ENCODE measurements around the gene FZD7.

Gene FZD7

DNA sequence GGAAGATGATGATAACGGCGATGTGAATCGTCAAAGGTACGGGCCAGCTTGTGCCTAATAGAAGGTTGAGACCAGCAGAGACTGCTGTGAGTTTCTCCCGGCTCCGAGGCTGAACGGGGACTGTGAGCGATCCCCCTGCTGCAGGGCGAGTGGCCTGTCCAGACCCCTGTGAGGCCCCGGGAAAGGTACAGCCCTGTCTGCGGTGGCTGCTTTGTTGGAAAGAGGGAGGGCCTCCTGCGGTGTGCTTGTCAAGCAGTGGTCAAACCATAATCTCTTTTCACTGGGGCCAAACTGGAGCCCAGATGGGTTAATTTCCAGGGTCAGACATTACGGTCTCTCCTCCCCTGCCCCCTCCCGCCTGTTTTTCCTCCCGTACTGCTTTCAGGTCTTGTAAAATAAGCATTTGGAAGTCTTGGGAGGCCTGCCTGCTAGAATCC is 3.0 kb downstream of the FZD7 start:
- peak overlapping the region; percentile 88 for H3K4me3 ChIP-seq (ENCODE audit: low read length)
- no peak for DNase-seq (ENCODE audit: low read depth)
- TF ChIP-seq, protein P1, sequence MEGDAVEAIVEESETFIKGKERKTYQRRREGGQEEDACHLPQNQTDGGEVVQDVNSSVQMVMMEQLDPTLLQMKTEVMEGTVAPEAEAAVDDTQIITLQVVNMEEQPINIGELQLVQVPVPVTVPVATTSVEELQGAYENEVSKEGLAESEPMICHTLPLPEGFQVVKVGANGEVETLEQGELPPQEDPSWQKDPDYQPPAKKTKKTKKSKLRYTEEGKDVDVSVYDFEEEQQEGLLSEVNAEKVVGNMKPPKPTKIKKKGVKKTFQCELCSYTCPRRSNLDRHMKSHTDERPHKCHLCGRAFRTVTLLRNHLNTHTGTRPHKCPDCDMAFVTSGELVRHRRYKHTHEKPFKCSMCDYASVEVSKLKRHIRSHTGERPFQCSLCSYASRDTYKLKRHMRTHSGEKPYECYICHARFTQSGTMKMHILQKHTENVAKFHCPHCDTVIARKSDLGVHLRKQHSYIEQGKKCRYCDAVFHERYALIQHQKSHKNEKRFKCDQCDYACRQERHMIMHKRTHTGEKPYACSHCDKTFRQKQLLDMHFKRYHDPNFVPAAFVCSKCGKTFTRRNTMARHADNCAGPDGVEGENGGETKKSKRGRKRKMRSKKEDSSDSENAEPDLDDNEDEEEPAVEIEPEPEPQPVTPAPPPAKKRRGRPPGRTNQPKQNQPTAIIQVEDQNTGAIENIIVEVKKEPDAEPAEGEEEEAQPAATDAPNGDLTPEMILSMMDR (conservative IDR thresholded peaks at IDR 0.05; ENCODE audit: low read length), result no peak

DNA sequence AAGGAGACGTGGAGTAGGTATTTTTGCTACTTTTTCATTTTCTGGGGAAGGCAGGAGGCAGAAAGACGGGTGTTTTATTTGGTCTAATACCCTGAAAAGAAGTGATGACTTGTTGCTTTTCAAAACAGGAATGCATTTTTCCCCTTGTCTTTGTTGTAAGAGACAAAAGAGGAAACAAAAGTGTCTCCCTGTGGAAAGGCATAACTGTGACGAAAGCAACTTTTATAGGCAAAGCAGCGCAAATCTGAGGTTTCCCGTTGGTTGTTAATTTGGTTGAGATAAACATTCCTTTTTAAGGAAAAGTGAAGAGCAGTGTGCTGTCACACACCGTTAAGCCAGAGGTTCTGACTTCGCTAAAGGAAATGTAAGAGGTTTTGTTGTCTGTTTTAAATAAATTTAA is 3.4 kb downstream of the FZD7 start:
- H3K4me3 ChIP-seq (ENCODE audit: low read length), result peak overlapping the region; percentile 88
- peak; percentile 54 for DNase-seq (ENCODE audit: low read depth)
- TF ChIP-seq, protein P1 (conservative IDR thresholded peaks at IDR 0.05; ENCODE audit: low read length), result no peak

DNA sequence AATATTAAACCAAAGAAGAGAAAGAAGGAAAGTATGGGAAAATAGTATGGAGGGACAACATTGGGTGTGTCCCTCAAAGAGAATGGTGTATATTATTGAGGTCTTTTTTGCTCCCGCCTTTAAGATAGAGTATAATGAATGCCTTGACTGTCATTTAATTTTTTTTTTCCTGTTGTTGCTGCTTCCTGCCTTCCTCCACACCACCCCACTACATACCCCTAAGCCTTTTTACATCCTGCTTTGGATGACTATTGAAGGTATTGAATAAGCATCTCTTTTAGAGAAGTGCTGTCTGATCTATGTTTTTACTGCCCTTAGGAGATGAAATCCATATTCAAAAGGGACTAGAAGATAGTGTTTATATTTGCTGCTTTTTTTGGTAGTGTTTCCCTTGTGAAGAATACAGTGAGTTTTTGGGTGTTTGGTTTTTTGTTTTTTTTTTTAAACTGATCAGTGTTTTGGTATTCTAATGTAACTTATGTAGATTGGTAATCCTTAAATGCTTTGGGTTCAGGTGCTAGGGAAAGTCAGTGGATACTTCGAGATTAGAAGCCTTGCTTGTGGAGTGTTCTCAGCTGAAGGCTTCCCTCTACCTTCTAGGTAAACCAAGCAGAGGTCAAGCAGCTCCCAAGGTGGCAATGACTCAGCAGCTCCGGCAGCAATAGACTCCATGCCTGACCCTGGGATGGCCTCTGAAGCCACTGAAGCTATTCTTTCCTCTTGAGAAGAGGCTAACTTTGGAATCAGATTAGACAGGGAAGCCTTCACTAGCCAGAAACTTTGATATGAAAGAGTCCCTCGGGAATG is 5.0 kb downstream of the FZD7 start:
- TF ChIP-seq, protein P1 (conservative IDR thresholded peaks at IDR 0.05; ENCODE audit: low read length), result no peak
- peak overlapping the region; percentile 88 for H3K4me3 ChIP-seq (ENCODE audit: low read length)
- DNase-seq (ENCODE audit: low read depth), result no peak

DNA sequence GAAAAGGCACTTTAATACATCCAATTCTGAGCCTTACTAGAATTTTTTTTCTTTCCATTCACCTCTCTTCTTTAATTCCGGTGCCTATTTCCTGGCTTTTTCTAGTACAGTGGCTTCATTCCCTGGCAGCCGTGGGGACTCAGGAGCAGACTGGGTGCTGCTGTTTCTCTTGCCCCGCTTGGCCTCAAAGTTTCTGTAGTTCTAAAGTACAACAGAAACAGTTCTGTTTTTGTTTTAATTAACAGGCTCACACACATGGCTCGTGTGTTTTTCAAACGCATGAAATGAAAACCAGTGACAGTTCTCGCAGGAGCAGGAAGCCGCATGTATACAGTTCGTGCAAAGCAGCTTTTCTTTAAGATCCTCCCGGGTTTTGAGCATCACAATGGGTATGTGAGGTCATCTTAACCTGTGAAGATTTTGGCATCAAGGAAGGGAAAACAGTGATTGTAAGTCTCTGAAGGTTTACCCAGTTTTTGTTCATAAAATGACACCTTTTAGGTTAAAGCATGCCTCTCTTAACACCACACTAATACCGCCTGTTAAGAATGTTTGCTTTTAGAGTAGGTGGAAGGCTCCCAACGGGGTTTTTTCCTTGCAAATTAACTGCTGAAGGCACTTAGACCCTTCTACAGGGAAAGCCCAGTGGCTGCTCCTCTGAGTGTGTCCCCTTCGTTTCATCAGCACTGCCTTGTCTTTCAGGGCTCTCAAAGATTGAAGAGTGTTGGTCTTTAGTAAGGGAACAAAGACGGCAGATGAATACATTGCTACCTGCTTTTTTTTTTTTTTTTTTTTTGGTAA is 5.8 kb downstream of the FZD7 start:
- DNase-seq (ENCODE audit: low read depth), result no peak
- H3K4me3 ChIP-seq (ENCODE audit: low read length), result peak overlapping the region; percentile 88
- TF ChIP-seq, protein P1 (conservative IDR thresholded peaks at IDR 0.05; ENCODE audit: low read length), result no peak

DNA sequence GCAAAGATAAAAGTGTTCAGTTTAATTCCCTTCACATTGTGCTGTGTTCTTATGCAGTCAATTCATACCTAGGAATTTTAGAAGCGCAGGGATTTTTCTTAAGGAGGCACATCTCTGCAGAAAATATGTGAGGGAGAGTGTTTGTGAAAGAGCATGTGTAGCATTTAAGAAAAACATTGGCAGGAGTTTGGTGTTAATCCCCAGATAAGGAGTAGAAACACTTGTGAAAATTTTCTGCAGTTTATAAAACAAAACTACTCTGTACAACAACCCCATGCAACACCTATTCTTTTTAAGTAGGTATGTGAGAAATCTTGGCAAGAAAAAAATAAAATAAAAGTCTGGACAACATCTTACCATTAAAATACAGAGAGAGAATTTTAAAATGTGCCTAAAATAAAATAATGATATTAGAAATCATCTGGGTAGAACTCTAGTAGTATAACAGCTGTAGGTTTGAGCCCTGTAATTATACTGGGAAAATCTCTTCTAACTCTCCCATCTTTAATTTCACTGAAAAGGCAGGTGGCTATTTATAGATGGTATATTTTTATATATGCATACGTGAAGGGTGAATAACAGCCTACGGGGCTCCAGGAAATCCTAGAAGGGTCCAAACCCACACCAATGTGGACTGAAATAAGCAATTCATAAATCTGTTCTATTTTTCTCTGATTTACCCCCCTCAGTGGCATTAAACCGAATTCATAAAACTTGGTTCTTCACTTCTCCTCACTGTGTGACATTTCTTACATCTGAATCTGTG is 6.6 kb downstream of the FZD7 start:
- no peak for DNase-seq (ENCODE audit: low read depth)
- TF ChIP-seq, protein P1 (conservative IDR thresholded peaks at IDR 0.05; ENCODE audit: low read length), result no peak

DNA sequence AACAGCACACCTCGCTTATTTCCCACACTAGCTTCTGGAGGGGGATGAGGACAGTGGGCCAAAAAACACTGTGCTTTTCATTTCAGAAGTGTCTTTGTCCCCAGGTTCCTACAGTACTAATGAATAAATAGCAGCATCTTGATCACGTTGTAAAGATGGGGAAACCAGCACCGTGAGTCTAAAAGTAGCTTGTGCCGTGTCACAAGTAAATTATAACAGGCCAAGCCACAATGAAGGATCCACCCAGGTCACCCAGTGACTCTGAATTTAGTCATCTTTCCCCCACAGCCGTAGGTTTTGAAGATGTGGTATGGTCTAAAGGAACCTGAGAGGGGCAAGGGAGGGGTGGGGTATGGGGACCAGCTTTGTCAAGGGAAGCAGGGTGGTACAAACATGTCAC is 8.8 kb downstream of the FZD7 start:
- no peak overlapping the region for H3K4me3 ChIP-seq (ENCODE audit: low read length)
- DNase-seq (ENCODE audit: low read depth), result no peak
- TF ChIP-seq, protein P1 (conservative IDR thresholded peaks at IDR 0.05; ENCODE audit: low read length), result no peak

More for the DNA sequence above, 6.6 kb downstream of the FZD7 start:
- no peak overlapping the region for H3K4me3 ChIP-seq (ENCODE audit: low read length)
